Renal cortical epithelial cell (primary cell): Measurements from ENCODE around the gene L3MBTL4. TPM values are rescaled to one million over a fixed set of nuclear protein-coding genes. Genes with fewer than 3 reads are reported as not detected.

ENCODE experiments used
- DNase-seq: peaks from one replicate; pipeline ENCODE4 v3.0.0-alpha.2; 2011; ENCODE audit warnings: low read depth
- total RNA-seq: library from RNA; depleted of rRNA; stranded (reverse); fragments of >200 nt; gene quantifications from 2 replicates; pipeline ENCODE4 v1.2.3, GENCODE V29; 2014

Gene L3MBTL4
- total RNA-seq, 1 donor from 2014 or later: 2.2 TPM

- peak; percentile 63 for DNase-seq
Measured at GRCh38 chr18:5909125-5909524, 505.6 kb downstream of the L3MBTL4 start.
